Upper lobe of left lung (tissue), 6 donors: Measurements from ENCODE around the gene TOP1. TPM values are rescaled to one million over a fixed set of nuclear protein-coding genes. Genes with fewer than 3 reads are reported as not detected.

Source experiments
- ATAC-seq, 2 donors: fragments of 200-7000 bp; cut with Tn5 transposase; one replicate each; pipeline ENCODE4 v1.9.1; 2022; ENCODE audit warnings: mild to moderate bottlenecking in 2 of 2, moderate library complexity in 2 of 2; ENCODE audit not compliant: low FRiP score in 2 of 2
- DNase-seq, 2 donors: peaks; one replicate each; pipeline ENCODE4 v3.0.0-alpha.2; 2019 to 2020
- H3K27ac ChIP-seq, 4 donors: fragments of 200-600 bp; sonication (generic); one replicate each; pipeline ENCODE4 v1.5.1; 2016 to 2019
- H3K27me3 ChIP-seq, 4 donors: fragments of 200-600 bp; sonication (generic); one replicate each; pipeline ENCODE4 v1.5.1; 2017 to 2019
- H3K36me3 ChIP-seq, 4 donors: fragments of 200-600 bp; sonication (generic); one replicate each; pipeline ENCODE4 v1.5.1; 2016 to 2019
- H3K4me1 ChIP-seq, 4 donors: fragments of 200-600 bp; sonication (generic); one replicate each; pipeline ENCODE4 v1.5.1; 2018 to 2019
- H3K4me3 ChIP-seq, 4 donors: fragments of 200-600 bp; sonication (generic); one replicate each; pipeline ENCODE4 v1.5.1; 2017 to 2019; ENCODE audit warnings: mild to moderate bottlenecking in 2 of 4, moderate library complexity in 1 of 4
- H3K9me3 ChIP-seq, 4 donors: fragments of 200-600 bp; sonication (generic); one replicate each; pipeline ENCODE4 v1.5.1; 2018 to 2019
- CTCF ChIP-seq, 6 experiments: fragments of 450-650 bp in 4 of 6; fragments of 200-600 bp in 2 of 6; sonication (generic) in 2 of 6; IDR thresholded peaks; one replicate each; pipeline ENCODE4 v1.5.1; 2016 to 2019; ENCODE audit warnings: antibody characterized with exemption in 6 of 6
- EP300 ChIP-seq, 4 donors: sonication (generic); formaldehyde crosslinking; IDR thresholded peaks; one replicate each; pipeline ENCODE4 v1.5.1; 2017; ENCODE audit warnings: antibody characterized with exemption in 4 of 4, control low read depth in 2 of 4
- POLR2A ChIP-seq, 4 donors: fragments of 450-650 bp; IDR thresholded peaks; one replicate each; pipeline ENCODE4 v1.5.1; 2016 to 2017; ENCODE audit warnings: antibody characterized with exemption in 4 of 4, mild to moderate bottlenecking in 2 of 4
- POLR2AphosphoS5 ChIP-seq, 2 donors: sonication (generic); formaldehyde crosslinking; IDR thresholded peaks; one replicate each; pipeline ENCODE4 v1.5.1; 2017; ENCODE audit warnings: antibody characterized with exemption in 2 of 2
- WGBS, 2 donors: methylation state at CpG; one replicate each; pipeline ENCODE4 v1.1.5; 2017 to 2018; 5-methylcytosine and 5-hydroxymethylcytosine counted together
- small RNA-seq, 4 donors: library from RNA; depleted of rRNA; stranded (forward); fragments of <200 nt; gene quantifications; one replicate each; pipeline ENCODE3, GENCODE V24; 2016
- total RNA-seq, 6 donors: library from RNA; depleted of rRNA in 4 of 6; stranded (reverse); fragments of >200 nt in 4 of 6; gene quantifications; one replicate each; pipeline versions ENCODE4 v1.1.0 to v1.2.1, GENCODE V29; 2016 to 2021
- donor health status: DM: no; HTN: no; CAD: no; lungs with moderate emphysema.
- donor health status: DM: no; HTN: yes; CAD: no; lungs with severe emphysema.

Gene TOP1
- total RNA-seq, 6 donors from 2014 or later: 39.8 to 94.2 (median 49.0) TPM

- no peak overlapping the region for H3K4me3 ChIP-seq
- ATAC-seq (no peak), DNase-seq (peak in 1 of 2 donors; percentile 3)
- H3K4me1 ChIP-seq: peaks cover 14 to 23% (median 18%) of the 10 kb centered on the region in 4 donors
- H3K27me3 ChIP-seq: no peaks in the 10 kb centered on the region
- H3K27ac ChIP-seq: peak overlapping the region; percentile 57 to 83 (median 60)
- H3K9me3 ChIP-seq: no peaks in the 10 kb centered on the region
- H3K36me3 ChIP-seq: peaks cover 19 to 96% (median 75%) of the 10 kb centered on the region in 4 donors
- 40 to 83% methylated on average over 1 to 3 of the region's 3 CpGs for WGBS, 2 donors
- TF ChIP-seq CTCF (IDR thresholded peaks at IDR 0.05) (no peak), EP300 (IDR thresholded peaks at IDR 0.05) (no peak), POLR2AphosphoS5 (IDR thresholded peaks at IDR 0.05) (no peak), POLR2A (IDR thresholded peaks at IDR 0.05) (no peak)
Observed at GRCh38 chr20:41171736-41172295, 143.2 kb downstream of the TOP1 start.

GRCh38 chr20:41172296-41173140 lies 143.9 kb downstream of the TOP1 start:
- Histone ChIP-seq H3K27me3 (no peaks in the 10 kb centered on the region), H3K4me1 (peaks cover 15 to 29% (median 18%) of the 10 kb centered on the region in 4 donors), H3K36me3 (peaks cover 16 to 92% (median 70%) of the 10 kb centered on the region in 4 donors), H3K4me3 (no peak overlapping the region), H3K9me3 (no peaks in the 10 kb centered on the region), H3K27ac (peak overlapping the region; percentile 57 to 83 (median 60))
- ATAC-seq: peak in 1 of 2 donors; percentile 1
- TF ChIP-seq POLR2A (IDR thresholded peaks at IDR 0.05) (no peak), POLR2AphosphoS5 (IDR thresholded peaks at IDR 0.05) (peak in 1 of 2 donors; percentile 30), EP300 (IDR thresholded peaks at IDR 0.05) (peak in 2 of 4 donors; percentile 26 to 55)
- DNase-seq: peak in 1 of 2 donors; percentile 22
- 67 to 73% methylated on average over 1 to 18 of the region's 18 CpGs for WGBS, 2 donors

- ATAC-seq (peak; percentile 86 to 92), DNase-seq (peak; percentile 76 to 97)
- Histone ChIP-seq H3K27ac (peak overlapping the region; percentile 50 to 73 (median 60)), H3K36me3 (peaks cover 16 to 89% (median 64%) of the 10 kb centered on the region in 4 donors), H3K4me1 (peaks cover 17 to 29% (median 20%) of the 10 kb centered on the region in 4 donors), H3K9me3 (no peaks in the 10 kb centered on the region), H3K27me3 (no peaks in the 10 kb centered on the region), H3K4me3 (no peak overlapping the region)
- TF ChIP-seq POLR2A (IDR thresholded peaks at IDR 0.05) (no peak), CTCF (IDR thresholded peaks at IDR 0.05) (peak; percentile 90 to 94 (median 92)), POLR2AphosphoS5 (IDR thresholded peaks at IDR 0.05) (peak; percentile 14 to 30)
- 21 to 28% methylated on average over 7 to 9 of the region's 9 CpGs for WGBS, 2 donors
Observed at GRCh38 chr20:41173161-41173721, 144.6 kb downstream of the TOP1 start.

GRCh38 chr20:41173791-41174341 lies 145.2 kb downstream of the TOP1 start:
- H3K9me3 ChIP-seq: no peaks in the 10 kb centered on the region
- peak overlapping the region; percentile 45 to 73 (median 56) for H3K27ac ChIP-seq
- TF ChIP-seq EP300 (IDR thresholded peaks at IDR 0.05): no peak
- no peak for TF ChIP-seq POLR2A (IDR thresholded peaks at IDR 0.05)
- TF ChIP-seq POLR2AphosphoS5 (IDR thresholded peaks at IDR 0.05): no peak
- TF ChIP-seq CTCF (IDR thresholded peaks at IDR 0.05): no peak
- 91 to 98% methylated on average over 6 to 13 of the region's 13 CpGs for WGBS, 2 donors
- peak in 1 of 2 donors; percentile 10 for DNase-seq
- H3K27me3 ChIP-seq: no peaks in the 10 kb centered on the region
- H3K4me1 ChIP-seq: peaks cover 17 to 29% (median 22%) of the 10 kb centered on the region in 4 donors
- ATAC-seq: no peak
- H3K36me3 ChIP-seq: peaks cover 13 to 82% (median 57%) of the 10 kb centered on the region in 4 donors
- H3K4me3 ChIP-seq: no peak overlapping the region

Small RNA genes within 50 kb of the gene (small RNA-seq; reads per million reads assigned to genes)
- 0 to 0.11 (median 0) reads per million in 4 donors for gene MIR6871
- gene RNU2-52P: 0.06 to 0.33 (median 0.20) reads per million in 4 donors

Other genes with a start within 250 kb of the TOP1 start
- 100 to 1,000 TPM in 3 of 6 donors, 10 to 100 TPM in 3; 69.8 to 383 (median 99.5) TPM for gene PLCG1, start 108.7 kb downstream of the TOP1 start, total RNA-seq